IMR-90 (cell line): ENCODE data around the gene CEP104. TPM values are rescaled to one million over a fixed set of nuclear protein-coding genes. Genes with fewer than 3 reads are reported as not detected.
"Not testable (repeated sequence)": the region's sequence is repeated elsewhere in the genome, so short reads cannot be mapped to it uniquely, and the experiment has no call there.

Source experiments
- ATAC-seq: fragments of 200-7000 bp; cut with Tn5 transposase; 2 replicates; pipeline ENCODE4 v1.9.1; 2020; ENCODE audit warnings: low read depth, mild to moderate bottlenecking, moderate library complexity
- BruUV-seq: library from RNA; stranded (reverse); fragments of 400-500 nt; replicated peaks from 2 replicates; lab custom pipeline; 2021; lab: Mats Ljungman, UMichigan
- CTCF ChIA-PET: fragments of 300-600 bp; formaldehyde crosslinking; extraction: SDS; loops from one replicate; lab custom pipeline; 2021; ENCODE audit warnings: antibody characterized with exemption; lab: Yijun Ruan, JAX
- POLR2A ChIA-PET: fragments of 300-600 bp; sonication (Branson Sonifier 250); formaldehyde crosslinking; loops from one replicate; lab custom pipeline; 2022; ENCODE audit warnings: antibody characterized with exemption; ENCODE audit not compliant: unreplicated experiment; lab: Charles Lee
- DNase-seq: peaks from one replicate; pipeline ENCODE4 v3.0.0; 2013
- H2AFZ ChIP-seq: replicated peaks from 2 replicates; pipeline ENCODE3; 2013; ENCODE audit warnings: low read length, mild to moderate bottlenecking; ENCODE audit not compliant: poor library complexity
- H2AK5ac ChIP-seq: 2 replicates; pipeline ENCODE4 v1.6.1; 2013; ENCODE audit warnings: low read depth, low read length, inconsistent platforms
- H2AK9ac ChIP-seq: replicated peaks from 2 replicates; pipeline ENCODE3; 2013; ENCODE audit warnings: mild to moderate bottlenecking, low read depth, low read length, moderate library complexity; ENCODE audit not compliant: poor library complexity
- H2BK120ac ChIP-seq: 2 replicates; pipeline ENCODE4 v1.6.1; 2013; ENCODE audit warnings: low read depth, low read length, inconsistent platforms
- H2BK15ac ChIP-seq: 3 replicates; pipeline ENCODE4 v1.6.1; 2013; ENCODE audit warnings: low read depth, low read length, inconsistent platforms
- H2BK20ac ChIP-seq: 2 replicates; pipeline ENCODE4 v1.6.1; 2013; ENCODE audit warnings: low read depth, mild to moderate bottlenecking, inconsistent platforms, low read length, moderate library complexity
- H2BK5ac ChIP-seq: 2 replicates; pipeline ENCODE4 v1.6.1; 2013; ENCODE audit warnings: mild to moderate bottlenecking, low read depth, low read length, inconsistent platforms; ENCODE audit not compliant: poor library complexity, severe bottlenecking
- H3K14ac ChIP-seq: replicated peaks from 2 replicates; pipeline ENCODE4 v1.6.1; 2013; ENCODE audit warnings: low read depth, low read length, inconsistent platforms
- H3K18ac ChIP-seq: 2 replicates; pipeline ENCODE4 v1.6.1; 2013; ENCODE audit warnings: low read depth, low read length, control low read depth
- H3K23ac ChIP-seq: 2 replicates; pipeline ENCODE4 v1.6.1; 2013; ENCODE audit warnings: low read depth, low read length, inconsistent platforms
- H3K27ac ChIP-seq: 2 replicates; pipeline ENCODE4 v1.5.1; 2013; ENCODE audit warnings: mild to moderate bottlenecking, control low read depth, low read length; ENCODE audit not compliant: insufficient read depth
- H3K27me3 ChIP-seq: 2 replicates; pipeline ENCODE4 v1.6.1; 2013; ENCODE audit warnings: low read length; ENCODE audit not compliant: control insufficient read depth, insufficient read depth
- H3K36me3 ChIP-seq: 2 replicates; pipeline ENCODE4 v1.6.1; 2013; ENCODE audit warnings: low read length, mixed read lengths; ENCODE audit not compliant: control insufficient read depth, insufficient read depth
- H3K4ac ChIP-seq: 2 replicates; pipeline ENCODE4 v1.6.1; 2013; ENCODE audit warnings: low read depth, low read length, inconsistent platforms
- H3K4me1 ChIP-seq: 2 replicates; pipeline ENCODE4 v1.6.1; 2013; ENCODE audit warnings: low read length, mixed read lengths; ENCODE audit not compliant: control insufficient read depth, insufficient read depth
- H3K4me2 ChIP-seq: 2 replicates; pipeline ENCODE4 v1.6.1; 2013; ENCODE audit warnings: low read depth, mild to moderate bottlenecking, control low read depth, low read length, moderate library complexity
- H3K4me3 ChIP-seq: 2 replicates; pipeline ENCODE4 v1.5.1; 2013; ENCODE audit warnings: low read depth, mild to moderate bottlenecking, control low read depth, low read length, moderate library complexity; ENCODE audit not compliant: insufficient read depth
- H3K56ac ChIP-seq: 2 replicates; pipeline ENCODE4 v1.6.1; 2013; ENCODE audit warnings: low read length, inconsistent platforms; ENCODE audit not compliant: insufficient read depth; ENCODE audit errors: extremely low read depth
- H3K79me1 ChIP-seq, 2 experiments: 2 replicates each; pipeline ENCODE4 v1.6.1; 2013; ENCODE audit warnings: low read length in 2 of 2, inconsistent platforms in 1 of 2, low read depth in 1 of 2
- H3K9ac ChIP-seq: 2 replicates; pipeline ENCODE4 v1.6.1; 2013; ENCODE audit warnings: low read depth, low read length, control low read depth
- H3K9me1 ChIP-seq: 2 replicates; pipeline ENCODE4 v1.6.1; 2013; ENCODE audit warnings: low read length, inconsistent platforms; ENCODE audit not compliant: insufficient read depth
- H3K9me3 ChIP-seq: 2 replicates; pipeline ENCODE4 v1.6.1; 2013; ENCODE audit warnings: low read length; ENCODE audit not compliant: control insufficient read depth, insufficient read depth
- H4K20me1 ChIP-seq: 2 replicates; pipeline ENCODE4 v1.6.1; 2013; ENCODE audit warnings: low read length, inconsistent platforms; ENCODE audit not compliant: insufficient read depth
- H4K5ac ChIP-seq: 2 replicates; pipeline ENCODE4 v1.6.1; 2013; ENCODE audit warnings: mild to moderate bottlenecking, low read depth, low read length, control low read depth
- H4K8ac ChIP-seq, 2 experiments: 2 replicates each; pipeline ENCODE4 v1.6.1; 2013; ENCODE audit warnings: low read depth in 2 of 2, low read length in 2 of 2, control low read depth in 1 of 2, inconsistent platforms in 1 of 2
- H4K91ac ChIP-seq: 2 replicates; pipeline ENCODE4 v1.6.1; 2013; ENCODE audit warnings: low read depth, low read length, inconsistent platforms; ENCODE audit not compliant: insufficient read depth
- FOS ChIP-seq: fragments of 150-350 bp; IDR thresholded peaks from 2 replicates; pipeline ENCODE4 v1.6.1; 2016; ENCODE audit warnings: low read depth, low read length
- RFX5 ChIP-seq: IDR thresholded peaks from 2 replicates; pipeline ENCODE4 v1.8.0; 2012; ENCODE audit warnings: low read depth, mild to moderate bottlenecking, low read length, moderate library complexity
- WGBS, 2 experiments: methylation state at CpG; one replicate each; pipeline versions ENCODE4 v1.1.5 to v1.1.7; 2013; ENCODE audit warnings: missing lambda C conversion rate in 2 of 2; ENCODE audit not compliant: insufficient read length in 1 of 2; ENCODE audit errors: extremely low coverage in 2 of 2; 5-methylcytosine and 5-hydroxymethylcytosine counted together
- dilution Hi-C: fragments of 300-500 bp; cut with HindIII; formaldehyde crosslinking; loops from one replicate; pipeline ENCODE4 v1.14.3; 2018; ENCODE audit warnings: low sequenced_read_pairs; ENCODE audit not compliant: unreplicated experiment
- in situ Hi-C: fragments of 300-500 bp; cut with MboI; formaldehyde crosslinking; loops from 3 replicates; pipeline ENCODE4 v1.14.3; 2019; ENCODE audit warnings: low sequenced_read_pairs, inconsistent platforms, mixed read lengths
- intact Hi-C: fragments of 100-400 bp; cut with micrococcal nuclease; formaldehyde crosslinking; loops from 2 replicates; pipeline ENCODE4 v1.10.0; 2022
- polyA plus RNA-seq, 3 experiments: library from polyadenylated mRNA; depleted of rRNA; stranded (reverse); fragments of >200 nt; gene quantifications; 2 replicates each; pipeline ENCODE4 v1.2.3, GENCODE V29; 2012; ENCODE audit warnings: low replicate concordance in 1 of 3
- total RNA-seq: library from RNA; depleted of rRNA; stranded (reverse); fragments of >200 nt; gene quantifications from 2 replicates; pipeline ENCODE4 v1.2.3, GENCODE V29; 2012

CEP104 gene
- total and polyA plus RNA-seq, 2 of the 4 experiments (the other 2 are of a cell fraction): 14.3 to 17.5 TPM

GRCh38 chr1:3805038-3805437 is 52.0 kb downstream of the CEP104 start:
- no peak overlapping the region for H2BK15ac ChIP-seq
- H3K4me2 ChIP-seq: no peak overlapping the region
- dilution Hi-C loops (no loop called here), intact Hi-C loops (loop anchor here (1.0 kb wide), 1 partner anchor 40 kb away; no protein-coding TSS in a partner anchor), in situ Hi-C loops (no loop called here)
- H4K91ac ChIP-seq: no peak overlapping the region
- H3K4me1 ChIP-seq: no peaks in the 10 kb centered on the region
- TF ChIP-seq RFX5: no peak
- TF ChIP-seq FOS: no peak
- no peaks in the 10 kb centered on the region for H3K9me1 ChIP-seq
- ATAC-seq (no peak), DNase-seq (no peak)
- POLR2A ChIA-PET: no interaction called here
- CTCF ChIA-PET: no interaction called here
- no peak overlapping the region for H2AK5ac ChIP-seq
- H2AFZ ChIP-seq: no peak overlapping the region
- no peak overlapping the region for H2BK5ac ChIP-seq
- no peak overlapping the region for H3K56ac ChIP-seq
- no peaks in the 10 kb centered on the region for H3K27me3 ChIP-seq
- H3K9me3 ChIP-seq: no peaks in the 10 kb centered on the region
- H3K18ac ChIP-seq: no peak overlapping the region
- no peak overlapping the region for H2AK9ac ChIP-seq
- no peak overlapping the region for H4K5ac ChIP-seq
- BruUV-seq: no TSS peak
- no peak overlapping the region for H3K4ac ChIP-seq
- H4K8ac ChIP-seq: no peak overlapping the region
- H3K14ac ChIP-seq: no peak overlapping the region
- H3K27ac ChIP-seq: no peak overlapping the region
- no peak overlapping the region for H3K23ac ChIP-seq
- no peak overlapping the region for H3K4me3 ChIP-seq
- WGBS, 2 experiments: 88% methylated on average over 9 of the region's 11 CpGs; no CpG with 5 or more reads in 1 of the 2 experiments
- H3K79me1 ChIP-seq: no peaks in the 10 kb centered on the region
- no peak overlapping the region for H3K9ac ChIP-seq
- no peak overlapping the region for H2BK20ac ChIP-seq
- H3K36me3 ChIP-seq: no peaks in the 10 kb centered on the region
- no peaks in the 10 kb centered on the region for H4K20me1 ChIP-seq
- no peak overlapping the region for H2BK120ac ChIP-seq

GRCh38 chr1:3804627-3804944 is 52.4 kb downstream of the CEP104 start:
- H3K18ac ChIP-seq, H2BK20ac ChIP-seq, dilution Hi-C loops, ATAC-seq, H3K4me3 ChIP-seq, H3K9me1 ChIP-seq, H4K8ac ChIP-seq, H2BK120ac ChIP-seq, H2AFZ ChIP-seq, H3K4me2 ChIP-seq, H4K20me1 ChIP-seq, in situ Hi-C loops, H3K36me3 ChIP-seq, POLR2A ChIA-PET, H2AK5ac ChIP-seq, H3K23ac ChIP-seq, H3K9me3 ChIP-seq, BruUV-seq, H3K4ac ChIP-seq, H3K9ac ChIP-seq, H4K5ac ChIP-seq, CTCF ChIA-PET, H3K27me3 ChIP-seq, DNase-seq, H3K14ac ChIP-seq, H3K56ac ChIP-seq, H3K79me1 ChIP-seq, H2BK5ac ChIP-seq, H4K91ac ChIP-seq, H2AK9ac ChIP-seq, H3K27ac ChIP-seq, H3K4me1 ChIP-seq, H2BK15ac ChIP-seq: not testable (repeated sequence)
- intact Hi-C loops: loop anchor here (5.0 kb wide), 1 partner anchor 352 kb away; the partner anchor contains the start of gene ARHGEF16
- 100% methylated on average over 3 of the region's 7 CpGs; no CpG with 5 or more reads in 1 of the 2 experiments for WGBS, 2 experiments
